Liver (tissue), 9 donors: Measurements from ENCODE around the gene PREB. TPM values are rescaled to one million over a fixed set of nuclear protein-coding genes. Genes with fewer than 3 reads are reported as not detected.

Source experiments
- DNase-seq: peaks from one replicate; pipeline ENCODE4 v3.0.0-alpha.2; 2017; ENCODE audit warnings: low spot score
- H3K27ac ChIP-seq, 2 donors: one replicate each; pipeline ENCODE4 v1.7.0; 2013; ENCODE audit warnings: inconsistent platforms in 2 of 2, low read length in 2 of 2, control low read depth in 1 of 2, low read depth in 1 of 2, mild to moderate bottlenecking in 1 of 2
- H3K27me3 ChIP-seq, 4 donors: one replicate each; pipeline versions ENCODE4 v1.6.1 to v1.7.0; 2013; ENCODE audit warnings: low read length in 3 of 4, inconsistent platforms in 1 of 4, mild to moderate bottlenecking in 1 of 4, moderate library complexity in 1 of 4; ENCODE audit not compliant: control insufficient read depth in 4 of 4, insufficient read depth in 4 of 4
- H3K36me3 ChIP-seq, 4 donors: one replicate each; pipeline versions ENCODE4 v1.6.1 to v1.7.0; 2013; ENCODE audit warnings: low read length in 3 of 4, mild to moderate bottlenecking in 3 of 4, low read depth in 1 of 4, moderate library complexity in 1 of 4; ENCODE audit not compliant: control insufficient read depth in 4 of 4, insufficient read depth in 3 of 4
- H3K4me1 ChIP-seq, 4 donors: one replicate each; pipeline versions ENCODE4 v1.6.1 to v1.7.0; 2013; ENCODE audit warnings: low read length in 3 of 4, mild to moderate bottlenecking in 3 of 4, moderate library complexity in 1 of 4; ENCODE audit not compliant: control insufficient read depth in 4 of 4, insufficient read depth in 4 of 4
- H3K4me3 ChIP-seq, 3 donors: one replicate each; pipeline versions ENCODE4 v1.6.1 to v1.7.0; 2013; ENCODE audit warnings: low read length in 3 of 3, control low read depth in 1 of 3, low read depth in 1 of 3, mild to moderate bottlenecking in 1 of 3
- H3K9ac ChIP-seq, 2 donors: one replicate each; pipeline ENCODE4 v1.7.0; 2013; ENCODE audit warnings: low read length in 2 of 2, mild to moderate bottlenecking in 2 of 2, moderate library complexity in 2 of 2, control low read depth in 1 of 2, low read depth in 1 of 2
- H3K9me3 ChIP-seq, 4 donors: one replicate each; pipeline versions ENCODE4 v1.6.1 to v1.7.0; 2013; ENCODE audit warnings: low read length in 3 of 4; ENCODE audit not compliant: control insufficient read depth in 4 of 4
- ATF3 ChIP-seq: IDR thresholded peaks from 2 replicates; pipeline ENCODE4 v1.6.1; 2016; ENCODE audit warnings: antibody characterized with exemption
- CTCF ChIP-seq: fragments of 150-350 bp; IDR thresholded peaks from 2 replicates; pipeline ENCODE4 v1.5.1; 2017; ENCODE audit warnings: improper control_type of control experiment, low read depth, low read length; ENCODE audit not compliant: missing input control
- FOXA1 ChIP-seq: IDR thresholded peaks from 2 replicates; pipeline ENCODE4 v1.6.1; 2016; ENCODE audit warnings: antibody characterized with exemption
- FOXA2 ChIP-seq: IDR thresholded peaks from 2 replicates; pipeline ENCODE4 v1.6.1; 2016; ENCODE audit warnings: antibody characterized with exemption
- MAX ChIP-seq: IDR thresholded peaks from 2 replicates; pipeline ENCODE4 v1.6.1; 2016; ENCODE audit warnings: antibody characterized with exemption
- RAD21 ChIP-seq, 2 donors: IDR thresholded peaks; 2 replicates each; pipeline ENCODE4 v1.6.1; 2016; ENCODE audit warnings: antibody characterized with exemption in 2 of 2, mild to moderate bottlenecking in 2 of 2
- ZBTB33 ChIP-seq: IDR thresholded peaks from 2 replicates; pipeline ENCODE4 v1.6.1; 2016; ENCODE audit warnings: antibody characterized with exemption
- WGBS: extraction: QIAGEN DNeasy Blood & Tissue Kit; methylation state at CpG from one replicate; pipeline ENCODE4 v1.1.7; 2013; 5-methylcytosine and 5-hydroxymethylcytosine counted together
- polyA plus RNA-seq, 2 donors: library from polyadenylated mRNA; stranded (reverse) in 1 of 2; unstranded in 1 of 2; fragments of 200-250 nt in 1 of 2; fragments of >200 nt in 1 of 2; fragmentation: Nextera tagmentation in 1 of 2; extraction: Ambion mirVana in 1 of 2; gene quantifications; one replicate each; pipeline versions ENCODE4 v1.2.1 to v1.2.3, GENCODE V29; 2013 to 2015
- total RNA-seq, 2 donors: library from RNA; depleted of rRNA; stranded (reverse); fragments of >200 nt; gene quantifications; one replicate each; pipeline ENCODE4 v1.2.3, GENCODE V29; 2014
- donor health status: healthy.
- donor health status: healthy.
- donor health status: healthy.
- donor health status: healthy.
- donor health status: healthy.

PREB gene
- total and polyA plus RNA-seq, 4 donors, result 21.5 to 98.4 (median 60.9) TPM

DNA sequence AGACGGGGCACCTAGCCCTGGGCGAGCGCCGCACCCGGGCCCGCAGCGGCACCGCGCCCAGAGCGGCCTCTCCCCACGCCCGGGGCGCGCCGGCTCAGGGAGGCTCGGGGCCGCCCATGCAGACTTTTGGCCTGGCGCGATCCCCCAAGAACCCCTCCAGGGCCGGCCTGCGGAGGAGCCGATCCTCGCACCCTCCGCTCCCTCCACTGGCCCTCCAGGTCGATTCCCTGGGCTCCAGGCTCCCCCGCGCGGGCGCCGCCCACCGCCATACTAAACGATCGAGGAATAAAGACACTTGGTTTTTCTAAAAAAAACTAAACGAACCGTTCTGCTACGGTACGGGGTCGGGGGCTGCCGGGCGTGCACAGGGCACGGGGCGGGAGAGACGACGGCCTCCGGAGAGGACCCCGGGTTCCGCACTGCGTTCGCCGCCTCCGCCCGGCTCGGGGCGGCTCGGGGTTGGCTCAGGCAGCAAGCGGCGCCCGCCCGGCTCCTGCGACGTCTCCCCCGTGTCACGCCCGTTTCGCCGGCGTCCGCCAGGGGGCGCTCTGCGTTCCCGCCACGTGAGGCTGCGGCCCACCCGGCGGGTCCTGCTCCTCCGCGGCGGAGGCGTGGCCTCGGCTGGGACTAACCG, 48.2 kb downstream of the PREB start:
- Histone ChIP-seq H3K4me1 (peaks cover 10 to 65% (median 36%) of the 10 kb centered on the region in 4 donors), H3K36me3 (no peaks in the 10 kb centered on the region), H3K27me3 (no peaks in the 10 kb centered on the region), H3K27ac (peak overlapping the region; percentile 70 to 87), H3K9ac (no peak overlapping the region), H3K4me3 (peak overlapping the region; percentile 46 to 73 (median 63)), H3K9me3 (no peaks in the 10 kb centered on the region)
- TF ChIP-seq FOXA2 (no peak), RAD21 (IDR thresholded peaks at IDR 0.05) (peak; percentile 58 to 71), CTCF (peak; percentile 95)
- under 1% methylated on average over 81 of the region's 81 CpGs for WGBS
- DNase-seq, result peak; percentile 98

DNA sequence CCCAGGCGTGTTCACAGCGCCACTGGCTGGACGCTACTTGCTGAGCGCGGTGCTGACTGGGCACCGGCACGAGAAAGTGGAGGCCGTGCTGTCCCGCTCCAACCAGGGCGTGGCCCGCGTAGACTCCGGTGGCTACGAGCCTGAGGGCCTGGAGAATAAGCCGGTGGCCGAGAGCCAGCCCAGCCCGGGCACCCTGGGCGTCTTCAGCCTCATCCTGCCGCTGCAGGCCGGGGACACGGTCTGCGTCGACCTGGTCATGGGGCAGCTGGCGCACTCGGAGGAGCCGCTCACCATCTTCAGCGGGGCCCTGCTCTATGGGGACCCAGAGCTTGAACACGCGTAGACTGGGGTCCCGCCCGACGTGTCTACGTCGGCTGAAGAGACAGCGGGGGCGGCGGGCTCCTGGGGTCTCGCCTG, 48.8 kb downstream of the PREB start:
- no peaks in the 10 kb centered on the region for H3K27me3 ChIP-seq
- H3K4me1 ChIP-seq, result peaks cover 10 to 65% (median 34%) of the 10 kb centered on the region in 4 donors
- peak overlapping the region; percentile 70 to 87 for H3K27ac ChIP-seq
- H3K9me3 ChIP-seq, result no peaks in the 10 kb centered on the region
- peak; percentile 75 to 76 for TF ChIP-seq RAD21 (IDR thresholded peaks at IDR 0.05)
- no peak for TF ChIP-seq ATF3
- TF ChIP-seq CTCF, result peak; percentile 28
- 3% methylated on average over 38 of the region's 38 CpGs for WGBS
- H3K9ac ChIP-seq, result no peak overlapping the region
- H3K36me3 ChIP-seq, result no peaks in the 10 kb centered on the region
- peak overlapping the region; percentile 46 to 73 (median 63) for H3K4me3 ChIP-seq
- DNase-seq, result peak; percentile 69

DNA sequence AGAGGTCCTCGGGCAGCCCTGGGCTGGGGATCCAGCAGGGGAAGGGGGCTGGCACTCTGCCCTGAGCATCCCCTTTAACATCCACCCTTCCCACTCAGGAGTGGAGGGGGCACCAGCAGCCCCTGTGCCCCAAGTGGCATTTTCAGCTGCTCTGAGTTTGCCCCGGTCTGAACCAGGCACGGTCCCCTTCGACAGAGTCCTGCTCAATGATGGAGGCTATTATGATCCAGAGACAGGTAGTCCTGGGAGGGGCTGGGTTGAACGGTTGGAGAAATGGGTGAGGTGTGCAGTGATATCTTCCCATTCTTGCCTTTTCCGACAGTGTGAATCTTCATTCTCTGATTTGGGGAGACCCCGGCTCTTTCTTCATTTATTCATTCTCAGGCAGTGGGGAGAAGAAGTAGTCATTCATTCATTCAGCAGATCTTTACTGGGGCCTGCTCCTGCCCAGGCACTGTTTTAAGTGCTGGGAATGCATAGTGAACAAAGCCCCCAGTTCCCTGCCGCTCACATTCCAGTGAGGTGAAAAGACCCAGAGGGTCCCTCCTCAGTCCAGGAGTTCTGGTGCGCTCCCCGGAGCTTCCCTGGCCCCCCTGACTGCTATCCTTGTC, 49.3 kb downstream of the PREB start:
- no peak for DNase-seq
- H3K27me3 ChIP-seq, result no peaks in the 10 kb centered on the region
- H3K27ac ChIP-seq, result peak overlapping the region in 1 of 2 donors; percentile 87
- peak overlapping the region in 2 of 3 donors; percentile 63 to 73 for H3K4me3 ChIP-seq
- 68% methylated on average over 10 of the region's 10 CpGs for WGBS
- H3K4me1 ChIP-seq, result peaks cover 9 to 68% (median 35%) of the 10 kb centered on the region in 4 donors
- H3K9ac ChIP-seq, result no peak overlapping the region
- no peaks in the 10 kb centered on the region for H3K9me3 ChIP-seq
- no peak for TF ChIP-seq FOXA1
- no peak for TF ChIP-seq MAX
- no peak for TF ChIP-seq ZBTB33
- H3K36me3 ChIP-seq, result no peaks in the 10 kb centered on the region
